B cell (primary cell): ENCODE results near the gene UTP3. TPM values are rescaled to one million over a fixed set of nuclear protein-coding genes. Genes with fewer than 3 reads are reported as not detected.
"Not testable (repeated sequence)": the region's sequence is repeated elsewhere in the genome, so short reads cannot be mapped to it uniquely, and the experiment has no call there.

Source experiments
- ATAC-seq: fragments of 200-7000 bp; cut with Tn5 transposase; one replicate; pipeline ENCODE4 v1.10.0; 2021; ENCODE audit warnings: low read depth, mild to moderate bottlenecking, moderate number of reproducible peaks, moderate library complexity
- CTCF ChIA-PET: fragments of 350-600 bp; sonication (Branson Sonifier 250); formaldehyde crosslinking; loops from one replicate; lab custom pipeline; 2021; ENCODE audit warnings: antibody characterized with exemption, inconsistent platforms; lab: Charles Lee
- POLR2A ChIA-PET: fragments of 350-600 bp; sonication (Branson Sonifier 250); formaldehyde crosslinking; loops from one replicate; lab custom pipeline; 2021; ENCODE audit warnings: antibody characterized with exemption; lab: Charles Lee
- DNase-seq: peaks from one replicate; pipeline ENCODE4 v3.0.0; 2013
- H2AFZ ChIP-seq: 2 replicates; pipeline ENCODE4 v1.6.1; 2012; ENCODE audit warnings: mild to moderate bottlenecking, low read depth, low read length; ENCODE audit not compliant: insufficient read depth, poor library complexity, severe bottlenecking
- H3K27ac ChIP-seq, 2 donors: 1 replicate in 1 of 2; 2 replicates in 1 of 2; pipeline ENCODE4 v1.5.1; 2012 to 2013; ENCODE audit warnings: low read length in 2 of 2, mild to moderate bottlenecking in 2 of 2, moderate library complexity in 1 of 2
- H3K27me3 ChIP-seq, 4 experiments: fragments of 200-600 bp in 1 of 4; sonication (generic) in 1 of 4; replicated peaks in 1 of 4; 1 replicate in 2 of 4; 2 replicates in 2 of 4; pipeline versions ENCODE4 v1.6.1 to v1.7.0; 2013 to 2016; ENCODE audit warnings: low read length in 3 of 4, mild to moderate bottlenecking in 2 of 4, mixed read lengths in 1 of 4, moderate library complexity in 1 of 4; ENCODE audit not compliant: insufficient read depth in 4 of 4, control insufficient read depth in 3 of 4; ENCODE audit errors: control extremely low read depth in 1 of 4
- H3K36me3 ChIP-seq, 2 experiments: replicated peaks in 1 of 2; 1 replicate in 1 of 2; 2 replicates in 1 of 2; pipeline versions ENCODE4 v1.6.1 to v1.7.1; 2013; ENCODE audit warnings: low read length in 1 of 2; ENCODE audit not compliant: insufficient read depth in 2 of 2, control insufficient read depth in 1 of 2; ENCODE audit errors: control extremely low read depth in 1 of 2, extremely low read depth in 1 of 2
- H3K4me1 ChIP-seq, 2 donors: fragments of 200-600 bp in 1 of 2; sonication (generic) in 1 of 2; 1 replicate in 1 of 2; 2 replicates in 1 of 2; pipeline versions ENCODE4 v1.5.1 to v1.6.1; 2013 to 2017; ENCODE audit warnings: low read length in 2 of 2; ENCODE audit not compliant: control insufficient read depth in 2 of 2, insufficient read depth in 2 of 2
- H3K4me2 ChIP-seq: replicated peaks from 2 replicates; pipeline ENCODE3; 2012; ENCODE audit warnings: mild to moderate bottlenecking, low read depth, low read length; ENCODE audit not compliant: poor library complexity, severe bottlenecking
- H3K4me3 ChIP-seq, 5 experiments: fragments of 200-600 bp in 1 of 5; sonication (generic) in 1 of 5; 1 replicate in 3 of 5; 2 replicates in 2 of 5; pipeline versions ENCODE4 v1.5.1 to v1.7.0; 2011 to 2016; ENCODE audit warnings: low read length in 4 of 5, mild to moderate bottlenecking in 4 of 5, low read depth in 2 of 5, control low read depth in 1 of 5, moderate library complexity in 1 of 5; ENCODE audit not compliant: insufficient read depth in 1 of 5; ENCODE audit errors: control extremely low read depth in 1 of 5, extremely low read depth in 1 of 5
- H3K79me2 ChIP-seq: fragments of 200-600 bp; sonication (generic); one replicate; pipeline ENCODE4 v1.6.0; 2016; ENCODE audit warnings: low read length; ENCODE audit not compliant: control insufficient read depth, insufficient read depth
- H3K9ac ChIP-seq: fragments of 200-600 bp; sonication (generic); 2 replicates; pipeline ENCODE4 v1.6.1; 2017; ENCODE audit warnings: mild to moderate bottlenecking, low read length, moderate library complexity
- H3K9me3 ChIP-seq, 3 donors: one replicate each; pipeline versions ENCODE4 v1.6.1 to v1.7.1; 2013; ENCODE audit warnings: low read length in 2 of 3; ENCODE audit not compliant: control insufficient read depth in 2 of 3, insufficient read depth in 1 of 3; ENCODE audit errors: control extremely low read depth in 1 of 3
- H4K20me1 ChIP-seq: 2 replicates; pipeline ENCODE4 v1.6.0; 2012; ENCODE audit warnings: mild to moderate bottlenecking, low read length; ENCODE audit not compliant: insufficient read depth, control insufficient read depth, poor library complexity, severe bottlenecking
- H3K27ac Mint-ChIP-seq: one replicate; pipeline ENCODE4 v1.8.0; 2021; ENCODE audit warnings: mixed read lengths
- H3K27me3 Mint-ChIP-seq: one replicate; pipeline ENCODE4 v1.8.0; 2021; ENCODE audit warnings: mixed read lengths
- H3K4me1 Mint-ChIP-seq: one replicate; pipeline ENCODE4 v1.8.0; 2021; ENCODE audit warnings: mixed read lengths
- H3K4me3 Mint-ChIP-seq: one replicate; pipeline ENCODE4 v1.8.0; 2021; ENCODE audit warnings: mixed read lengths
- H3K9me3 Mint-ChIP-seq: one replicate; pipeline ENCODE4 v1.8.0; 2022; ENCODE audit warnings: mixed read lengths; ENCODE audit not compliant: insufficient read depth
- CTCF ChIP-seq: fragments of 200-600 bp; IDR thresholded peaks from one replicate; pipeline ENCODE4 v1.8.0; 2022; ENCODE audit warnings: antibody characterized with exemption, mild to moderate bottlenecking
- EZH2 ChIP-seq: IDR thresholded peaks from 2 replicates; pipeline ENCODE4 v1.6.1; 2012; ENCODE audit warnings: borderline replicate concordance, low read depth, mild to moderate bottlenecking, moderate library complexity, low read length; ENCODE audit not compliant: insufficient read depth, poor library complexity, severe bottlenecking
- whole genome bisulfite sequencing: methylation state at CpG from one replicate; pipeline ENCODE4 v1.1.5; 2013; ENCODE audit warnings: missing lambda C conversion rate; ENCODE audit not compliant: insufficient coverage; 5-methylcytosine and 5-hydroxymethylcytosine counted together
- intact Hi-C: fragments of 100-400 bp; cut with micrococcal nuclease; formaldehyde crosslinking; loops from one replicate; pipeline ENCODE4 v1.10.0; 2022
- polyA plus RNA-seq: library from polyadenylated mRNA; depleted of rRNA; stranded (reverse); fragments of >200 nt; gene quantifications from 2 replicates; pipeline ENCODE4 v1.2.3, GENCODE V29; 2012
- total RNA-seq, 2 donors: library from RNA; stranded (reverse); fragments of 120-200 nt in 1 of 2; gene quantifications; 1 replicate in 1 of 2; 2 replicates in 1 of 2; pipeline versions ENCODE4 v1.2.3 to v1.2.4, GENCODE V29; 2013 to 2022

The UTP3 gene
- total and polyA plus RNA-seq, 2 donors (not counting 1 experiment from before 2014, with no cell fraction given): 6.2 to 42.2 TPM

DNA sequence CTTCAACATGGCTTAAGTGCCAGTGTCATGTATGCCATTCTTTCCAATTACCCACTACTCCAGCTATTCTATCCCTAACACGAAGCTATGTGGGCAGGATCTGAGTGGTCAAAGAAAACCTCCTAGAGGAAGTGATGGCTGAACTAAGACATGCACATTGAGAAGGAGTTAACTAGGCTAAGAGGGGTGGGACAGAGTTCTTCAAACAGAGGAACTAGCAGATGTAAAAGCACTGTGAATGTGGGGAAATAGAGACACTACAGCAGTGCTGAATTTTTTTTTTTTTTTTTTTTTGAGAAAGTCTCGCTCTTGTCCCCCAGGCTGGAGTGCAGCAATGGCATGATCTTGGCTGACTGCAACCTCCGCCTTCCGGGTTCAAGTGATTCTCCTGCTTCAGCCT is 28.2 kb upstream of the UTP3 start:
- peaks cover 6 to 48% of the 10 kb centered on the region in 2 experiments for H3K36me3 ChIP-seq
- no peaks in the 10 kb centered on the region for H3K27me3 ChIP-seq
- peaks cover 23% of the 10 kb centered on the region for H3K79me2 ChIP-seq
- TF ChIP-seq EZH2: no peak
- TF ChIP-seq CTCF: no peak
- CTCF ChIA-PET: interaction anchor here (0.6 to 1.7 kb wide), 7 partner anchors 8 to 1643 kb away, joined by 3 to 9 read pairs (median 3); no protein-coding TSS in a partner anchor
- intact Hi-C loops: no loop called here
- DNase-seq (no peak), ATAC-seq (no peak)
- H3K27ac Mint-ChIP-seq: peak overlapping the region; percentile 81
- no peaks in the 10 kb centered on the region for H4K20me1 ChIP-seq
- peaks cover 9 to 14% of the 10 kb centered on the region in 2 donors for H3K4me1 ChIP-seq
- no peaks in the 10 kb centered on the region for H3K27me3 Mint-ChIP-seq
- POLR2A ChIA-PET: interaction anchor here (0.7 kb wide), 1 partner anchor 8 kb away, joined by 11 read pairs; no protein-coding TSS in a partner anchor
- H3K9me3 ChIP-seq: no peaks in the 10 kb centered on the region
- H2AFZ ChIP-seq: no peak overlapping the region
- no peak overlapping the region for H3K4me3 ChIP-seq
- no peak overlapping the region for H3K27ac ChIP-seq
- no peaks in the 10 kb centered on the region for H3K9me3 Mint-ChIP-seq
- 57% methylated on average over 1 of the region's 4 CpGs for WGBS
- H3K4me3 Mint-ChIP-seq: peak overlapping the region; percentile 59
- no peak overlapping the region for H3K9ac ChIP-seq
- H3K4me2 ChIP-seq: no peak overlapping the region
- peaks cover 29% of the 10 kb centered on the region for H3K4me1 Mint-ChIP-seq

DNA sequence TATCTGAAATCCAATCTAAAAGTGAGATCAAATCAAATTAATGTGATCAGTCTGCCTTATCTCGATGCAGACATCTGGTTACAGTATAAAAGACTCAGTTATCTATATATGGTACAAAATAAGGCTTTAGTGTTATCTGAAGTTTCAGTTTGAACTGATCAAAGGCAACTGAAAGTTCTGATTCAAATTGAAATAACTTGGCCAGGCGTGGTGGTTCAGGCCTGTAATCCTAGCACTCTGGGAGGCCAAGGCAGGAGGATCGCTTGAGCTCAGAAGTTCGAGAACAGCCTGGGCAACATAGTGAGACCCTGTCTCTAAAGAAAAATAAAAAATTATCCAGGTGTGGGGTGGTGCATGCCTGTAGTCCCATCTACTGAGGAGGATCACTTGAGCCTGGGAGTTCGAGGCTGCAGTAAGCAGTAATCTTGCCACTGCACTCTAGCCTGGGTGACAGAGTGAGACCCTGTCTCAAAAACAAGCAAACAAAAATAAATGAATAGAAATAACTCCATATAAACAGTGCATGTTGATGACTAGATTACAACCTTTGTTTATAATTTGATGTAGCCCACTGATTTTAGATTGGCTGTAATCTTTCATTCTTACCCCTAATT is 26.9 kb upstream of the UTP3 start:
- H4K20me1 ChIP-seq, H3K9ac ChIP-seq, H2AFZ ChIP-seq, H3K9me3 ChIP-seq, ATAC-seq, H3K27me3 ChIP-seq, H3K4me3 ChIP-seq, DNase-seq, H3K27ac Mint-ChIP-seq, H3K9me3 Mint-ChIP-seq, H3K27me3 Mint-ChIP-seq, intact Hi-C loops: not testable (repeated sequence)
- ChIA-PET POLR2A (interaction anchor here (0.7 kb wide), 1 partner anchor 43 kb away, joined by 3 read pairs; no protein-coding TSS in a partner anchor), CTCF (interaction anchor here (0.8 to 1.7 kb wide), 4 partner anchors 9 to 26 kb away, joined by 3 to 9 read pairs (median 3); no protein-coding TSS in a partner anchor)
- peaks cover 36% of the 10 kb centered on the region for H3K79me2 ChIP-seq
- H3K4me3 Mint-ChIP-seq: peak overlapping the region; percentile 7
- H3K4me2 ChIP-seq: peak overlapping the region; percentile 3
- WGBS: 60% methylated on average over 3 of the region's 5 CpGs
- H3K4me1 Mint-ChIP-seq: peaks cover 34% of the 10 kb centered on the region
- peaks cover 6 to 36% of the 10 kb centered on the region in 2 experiments for H3K36me3 ChIP-seq
- H3K4me1 ChIP-seq: peaks cover 14 to 15% of the 10 kb centered on the region in 2 donors
- peak overlapping the region in 1 of 2 donors; percentile 41 for H3K27ac ChIP-seq
